Mesendoderm (in vitro differentiated cells): ENCODE data around the gene DIPK1C.

Source experiments
- DNase-seq: peaks from one replicate; pipeline ENCODE4 v3.0.0; 2013
- H2AK5ac ChIP-seq: 2 replicates; pipeline ENCODE4 v1.6.1; 2013; ENCODE audit warnings: low read length, inconsistent platforms
- H2BK120ac ChIP-seq: 2 replicates; pipeline ENCODE4 v1.6.1; 2013; ENCODE audit warnings: low read depth, mild to moderate bottlenecking, low read length, moderate library complexity, mixed read lengths
- H2BK15ac ChIP-seq: replicated peaks from 2 replicates; pipeline ENCODE4 v1.6.1; 2013; ENCODE audit warnings: low read depth, mild to moderate bottlenecking, moderate library complexity
- H2BK5ac ChIP-seq: 2 replicates; pipeline ENCODE4 v1.6.1; 2013; ENCODE audit warnings: low read length, inconsistent platforms
- H3K18ac ChIP-seq: 2 replicates; pipeline ENCODE4 v1.6.1; 2013; ENCODE audit warnings: mild to moderate bottlenecking, low read length, mixed read lengths
- H3K23ac ChIP-seq: one replicate; pipeline ENCODE4 v1.6.1; 2013; ENCODE audit warnings: low read length
- H3K27ac ChIP-seq: 2 replicates; pipeline ENCODE4 v1.5.1; 2013; ENCODE audit warnings: low read depth, mild to moderate bottlenecking, inconsistent platforms, low read length, moderate library complexity
- H3K27me3 ChIP-seq: 2 replicates; pipeline ENCODE4 v1.6.1; 2013; ENCODE audit warnings: low read length, control low read depth, mild to moderate bottlenecking, inconsistent platforms; ENCODE audit not compliant: insufficient read depth, poor library complexity
- H3K36me3 ChIP-seq: 2 replicates; pipeline ENCODE4 v1.6.1; 2013; ENCODE audit warnings: low read length, inconsistent platforms; ENCODE audit not compliant: control insufficient read depth, insufficient read depth
- H3K4ac ChIP-seq: one replicate; pipeline ENCODE4 v1.6.1; 2013; ENCODE audit warnings: low read depth, mild to moderate bottlenecking, low read length, moderate library complexity
- H3K4me1 ChIP-seq: 2 replicates; pipeline ENCODE4 v1.6.1; 2013; ENCODE audit warnings: low read depth, low read length, inconsistent platforms; ENCODE audit not compliant: control insufficient read depth
- H3K4me2 ChIP-seq: 2 replicates; pipeline ENCODE4 v1.6.1; 2013; ENCODE audit warnings: low read length
- H3K4me3 ChIP-seq: 2 replicates; pipeline ENCODE4 v1.5.1; 2013; ENCODE audit warnings: mild to moderate bottlenecking, low read length
- H3K56ac ChIP-seq: one replicate; pipeline ENCODE4 v1.6.1; 2013; ENCODE audit warnings: low read length
- H3K79me1 ChIP-seq: 2 replicates; pipeline ENCODE4 v1.6.1; 2013; ENCODE audit warnings: low read length, inconsistent platforms
- H3K79me2 ChIP-seq: 2 replicates; pipeline ENCODE4 v1.6.1; 2013; ENCODE audit warnings: mild to moderate bottlenecking, low read length; ENCODE audit not compliant: control insufficient read depth, insufficient read depth
- H3K9ac ChIP-seq: 2 replicates; pipeline ENCODE4 v1.6.1; 2013; ENCODE audit warnings: low read length, inconsistent platforms
- H4K5ac ChIP-seq: one replicate; pipeline ENCODE4 v1.6.1; 2013; ENCODE audit warnings: low read length
- H4K8ac ChIP-seq: one replicate; pipeline ENCODE4 v1.6.1; 2013; ENCODE audit warnings: low read depth, mild to moderate bottlenecking, control low read depth, low read length, moderate library complexity
- WGBS: extraction: QIAGEN DNeasy Blood & Tissue Kit; methylation state at CpG from one replicate; pipeline ENCODE4 v1.1.7; 2013; ENCODE audit warnings: low lambda C conversion rate, missing lambda C conversion rate; ENCODE audit not compliant: insufficient coverage; ENCODE audit errors: extremely low coverage; 5-methylcytosine and 5-hydroxymethylcytosine counted together

The DIPK1C gene

GRCh38 chr18:74397572-74397971, 59.5 kb downstream of the DIPK1C start:
- no peaks in the 10 kb centered on the region for H3K79me2 ChIP-seq
- no peak overlapping the region for H2BK120ac ChIP-seq
- no peak overlapping the region for H3K56ac ChIP-seq
- no peak overlapping the region for H3K27ac ChIP-seq
- no peaks in the 10 kb centered on the region for H3K4me1 ChIP-seq
- H3K9ac ChIP-seq, result no peak overlapping the region
- H3K23ac ChIP-seq, result no peak overlapping the region
- no peak overlapping the region for H3K4me2 ChIP-seq
- no peaks in the 10 kb centered on the region for H3K27me3 ChIP-seq
- no peak overlapping the region for H2BK15ac ChIP-seq
- no peak overlapping the region for H3K18ac ChIP-seq
- no CpG with 5 or more reads among the region's 7 CpGs for WGBS
- peak; percentile 5 for DNase-seq
- H2AK5ac ChIP-seq, result no peak overlapping the region
- no peaks in the 10 kb centered on the region for H3K79me1 ChIP-seq
- H4K8ac ChIP-seq, result no peak overlapping the region
- H2BK5ac ChIP-seq, result no peak overlapping the region
- no peak overlapping the region for H3K4ac ChIP-seq
- no peak overlapping the region for H3K4me3 ChIP-seq
- no peak overlapping the region for H4K5ac ChIP-seq
- no peaks in the 10 kb centered on the region for H3K36me3 ChIP-seq

GRCh38 chr18:74396171-74397169, 60.6 kb downstream of the DIPK1C start:
- no CpG with 5 or more reads among the region's 16 CpGs for WGBS

DNA sequence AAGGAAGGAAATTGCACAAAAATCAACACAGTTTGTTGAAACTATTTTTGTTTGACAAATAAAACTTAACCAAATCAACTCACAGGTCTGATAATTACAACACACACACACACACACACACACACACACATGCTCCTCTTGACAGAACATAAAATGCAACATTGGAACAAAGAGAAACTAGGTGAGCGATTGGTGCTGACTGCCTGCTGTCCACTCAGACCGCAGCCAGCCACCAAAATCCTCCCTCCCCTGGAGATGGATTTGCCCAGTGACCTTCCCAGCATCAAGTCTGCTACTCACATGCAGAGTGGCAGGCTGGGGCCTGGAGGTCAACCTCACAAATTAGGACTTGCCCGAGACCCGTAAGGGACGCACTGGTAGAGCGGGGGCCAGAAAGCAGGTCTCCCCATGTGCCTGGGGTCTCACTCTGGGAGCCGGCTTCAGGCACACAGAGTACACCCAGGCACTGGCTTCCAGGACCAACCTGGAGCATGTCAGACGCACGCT, 61.4 kb downstream of the DIPK1C start:
- Histone ChIP-seq H3K4me2 (no peak overlapping the region), H3K4me3 (no peak overlapping the region), H3K79me2 (no peaks in the 10 kb centered on the region), H3K79me1 (no peaks in the 10 kb centered on the region), H2BK5ac (no peak overlapping the region), H3K56ac (no peak overlapping the region), H4K5ac (no peak overlapping the region), H3K23ac (no peak overlapping the region), H2BK120ac (no peak overlapping the region), H3K9ac (no peak overlapping the region), H3K27ac (no peak overlapping the region), H3K18ac (no peak overlapping the region), H2AK5ac (no peak overlapping the region), H2BK15ac (no peak overlapping the region), H3K36me3 (no peaks in the 10 kb centered on the region), H4K8ac (no peak overlapping the region), H3K27me3 (no peaks in the 10 kb centered on the region), H3K4me1 (no peaks in the 10 kb centered on the region), H3K4ac (no peak overlapping the region)
- WGBS, result no CpG with 5 or more reads among the region's 9 CpGs
- DNase-seq, result no peak

More at GRCh38 chr18:74396171-74397169, 60.6 kb downstream of the DIPK1C start:
- Histone ChIP-seq H3K4me3 (no peak overlapping the region), H2BK15ac (no peak overlapping the region), H3K79me1 (no peaks in the 10 kb centered on the region), H3K27me3 (no peaks in the 10 kb centered on the region), H2BK5ac (no peak overlapping the region), H2BK120ac (no peak overlapping the region), H3K9ac (no peak overlapping the region), H3K18ac (no peak overlapping the region), H3K4me1 (no peaks in the 10 kb centered on the region), H4K5ac (no peak overlapping the region), H4K8ac (no peak overlapping the region), H3K4ac (no peak overlapping the region), H3K36me3 (no peaks in the 10 kb centered on the region), H3K23ac (no peak overlapping the region), H3K27ac (no peak overlapping the region), H3K4me2 (no peak overlapping the region), H3K56ac (no peak overlapping the region), H2AK5ac (no peak overlapping the region), H3K79me2 (no peaks in the 10 kb centered on the region)
- no peak for DNase-seq

GRCh38 chr18:74395006-74395405, 62.1 kb downstream of the DIPK1C start:
- Histone ChIP-seq H3K18ac (no peak overlapping the region), H3K4me3 (no peak overlapping the region), H3K27ac (no peak overlapping the region), H3K79me2 (no peaks in the 10 kb centered on the region), H3K27me3 (no peaks in the 10 kb centered on the region), H2BK120ac (no peak overlapping the region), H3K4me2 (no peak overlapping the region), H3K23ac (no peak overlapping the region), H4K8ac (no peak overlapping the region), H3K4ac (no peak overlapping the region), H2BK5ac (no peak overlapping the region), H3K4me1 (no peaks in the 10 kb centered on the region), H2BK15ac (no peak overlapping the region), H3K56ac (no peak overlapping the region), H2AK5ac (no peak overlapping the region), H3K9ac (no peak overlapping the region), H4K5ac (no peak overlapping the region), H3K36me3 (no peaks in the 10 kb centered on the region), H3K79me1 (no peaks in the 10 kb centered on the region)
- DNase-seq, result no peak
- WGBS, result no CpG with 5 or more reads among the region's 7 CpGs

DNA sequence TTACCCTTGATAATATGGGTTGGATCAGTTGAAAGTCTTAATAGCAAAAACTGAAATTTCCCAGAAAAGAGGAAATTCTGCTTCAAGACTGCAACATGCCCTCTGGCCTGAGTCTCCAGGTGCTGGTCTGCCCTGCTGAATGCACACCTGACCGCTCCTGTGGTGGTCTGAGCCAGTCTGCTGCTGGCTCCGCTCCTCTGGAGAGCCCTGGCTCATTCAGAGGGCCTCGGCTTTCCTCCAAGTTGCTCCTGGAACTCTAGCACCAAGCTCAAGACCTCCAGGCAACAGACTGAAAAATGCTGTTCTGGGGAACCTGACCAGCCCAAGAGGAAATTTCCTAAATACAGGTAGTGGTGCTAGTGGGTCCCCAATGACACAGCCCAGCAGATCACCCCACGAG, 64.8 kb downstream of the DIPK1C start:
- Histone ChIP-seq H3K4me2 (no peak overlapping the region), H4K8ac (no peak overlapping the region), H3K4ac (no peak overlapping the region), H3K36me3 (no peaks in the 10 kb centered on the region), H2BK120ac (no peak overlapping the region), H3K27ac (no peak overlapping the region), H3K18ac (no peak overlapping the region), H2AK5ac (no peak overlapping the region), H3K23ac (no peak overlapping the region), H3K56ac (no peak overlapping the region), H3K4me1 (no peaks in the 10 kb centered on the region), H2BK5ac (no peak overlapping the region), H3K9ac (no peak overlapping the region), H3K79me2 (no peaks in the 10 kb centered on the region), H3K27me3 (no peaks in the 10 kb centered on the region), H3K4me3 (no peak overlapping the region), H4K5ac (no peak overlapping the region), H3K79me1 (no peaks in the 10 kb centered on the region), H2BK15ac (no peak overlapping the region)
- WGBS, result no CpG with 5 or more reads among the region's 4 CpGs
- DNase-seq, result no peak
